T-helper 17 cell (primary cell): Measurements from ENCODE around the gene TBX6. TPM values are rescaled to one million over a fixed set of nuclear protein-coding genes. Genes with fewer than 3 reads are reported as not detected.
"Not testable (repeated sequence)": the region's sequence is repeated elsewhere in the genome, so short reads cannot be mapped to it uniquely, and the experiment has no call there.

Experiments
- ATAC-seq: fragments of 150-1000 bp; cut with Tn5 transposase; 2 replicates; pipeline ENCODE4 v1.10.0; 2021; ENCODE audit warnings: mild to moderate bottlenecking, moderate library complexity
- DNase-seq, 3 donors: peaks; one replicate each; pipeline versions ENCODE4 v3.0.0 to v3.0.0-alpha.2; 2020 to 2021
- H3K9me3 ChIP-seq: one replicate; pipeline ENCODE4 v1.7.0; 2013; ENCODE audit warnings: low read length, mild to moderate bottlenecking; ENCODE audit not compliant: control insufficient read depth, poor library complexity, severe bottlenecking
- H3K27ac Mint-ChIP-seq: one replicate; pipeline ENCODE4 v1.8.0; 2022; ENCODE audit warnings: mild to moderate bottlenecking, moderate library complexity, mixed read lengths
- H3K27me3 Mint-ChIP-seq: one replicate; pipeline ENCODE4 v1.8.0; 2022; ENCODE audit warnings: mixed read lengths
- H3K36me3 Mint-ChIP-seq: one replicate; pipeline ENCODE4 v1.8.0; 2022; ENCODE audit warnings: low read depth, mixed read lengths
- H3K4me1 Mint-ChIP-seq: one replicate; pipeline ENCODE4 v1.8.0; 2022; ENCODE audit warnings: mild to moderate bottlenecking, mixed read lengths
- H3K4me3 Mint-ChIP-seq: one replicate; pipeline ENCODE4 v1.8.0; 2022; ENCODE audit warnings: mild to moderate bottlenecking, moderate library complexity, mixed read lengths
- total RNA-seq, 4 donors: library from RNA in 2 of 4; stranded (reverse) in 2 of 4; gene quantifications; one replicate each; pipeline ENCODE4 v1.2.3 and lab custom pipeline; 2022 to 2026

Gene TBX6
- total RNA-seq, 2 donors from 2014 or later, result 0.65 to 0.94 TPM

DNA sequence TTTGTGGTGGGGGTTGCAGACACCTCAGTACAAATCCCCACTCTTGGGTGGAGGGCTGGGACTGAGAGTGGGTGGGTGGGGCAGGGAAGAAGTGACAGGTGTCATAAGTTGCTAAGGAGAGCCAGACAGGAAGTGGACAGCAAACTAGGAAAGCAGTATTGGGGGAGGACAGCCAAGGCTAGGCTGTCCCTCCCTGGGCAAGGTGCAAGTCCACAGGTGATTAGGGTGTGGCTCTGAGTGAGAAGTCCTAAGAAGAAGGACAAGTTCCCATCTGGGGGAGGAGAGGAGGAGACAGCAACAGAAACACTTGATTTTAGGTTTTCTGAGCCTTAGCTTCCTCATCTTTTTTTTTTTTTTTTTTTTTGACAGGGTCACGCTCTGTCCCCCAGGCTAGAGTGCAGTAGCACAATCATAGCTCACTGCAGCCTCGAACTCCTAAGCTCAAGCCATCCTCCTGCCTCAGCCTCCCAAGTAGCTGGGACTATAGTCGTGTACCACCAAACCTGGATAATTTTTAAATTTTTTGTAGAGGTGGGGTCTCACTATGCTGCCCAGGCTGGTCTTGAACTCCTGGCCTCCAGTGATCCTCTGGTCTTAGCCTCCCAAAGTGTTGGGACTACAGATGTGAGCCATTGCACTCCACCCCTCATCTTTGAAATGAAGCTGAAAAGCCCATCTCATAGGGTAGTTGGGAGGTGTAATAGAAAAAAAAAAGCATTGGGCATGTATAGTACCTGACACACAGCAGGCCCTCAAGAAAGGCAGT is 28.8 kb upstream of the TBX6 start:
- no peaks in the 10 kb centered on the region for H3K9me3 ChIP-seq
- Mint-ChIP-seq H3K4me1 (peaks cover 15% of the 10 kb centered on the region), H3K27ac (peak overlapping the region; percentile 83), H3K4me3 (peak overlapping the region; percentile 67), H3K27me3 (no peaks in the 10 kb centered on the region), H3K36me3 (no peaks in the 10 kb centered on the region)
- no peak for ATAC-seq
- no peak for DNase-seq

- Mint-ChIP-seq H3K4me1 (peaks cover 17% of the 10 kb centered on the region), H3K36me3 (no peaks in the 10 kb centered on the region), H3K4me3 (no peak overlapping the region), H3K27me3 (no peaks in the 10 kb centered on the region), H3K27ac (peak overlapping the region; percentile 83)
- no peaks in the 10 kb centered on the region for H3K9me3 ChIP-seq
- DNase-seq (no peak), ATAC-seq (no peak)
Observed at GRCh38 chr16:30119428-30119827, 27.7 kb upstream of the TBX6 start.

DNA sequence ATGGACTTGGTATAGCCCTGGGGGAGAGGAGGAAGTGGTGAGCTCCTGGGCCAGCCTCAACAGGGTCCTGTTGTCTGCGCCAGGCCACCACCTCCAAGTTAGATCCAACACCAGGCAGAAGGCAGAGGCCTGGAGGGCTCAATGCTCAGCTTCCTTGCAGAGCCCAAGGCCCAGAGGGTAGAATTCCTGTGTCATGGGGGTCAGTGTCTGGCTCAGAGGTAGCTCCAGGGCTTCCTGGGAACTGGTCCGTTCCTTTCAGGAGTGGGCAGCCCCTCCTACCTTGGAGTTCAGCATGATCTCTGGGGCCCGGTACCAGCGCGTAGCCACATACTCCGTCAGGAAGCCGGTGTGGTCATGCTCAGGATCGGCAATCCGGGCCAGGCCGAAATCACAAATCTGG is 26.0 kb upstream of the TBX6 start:
- H3K36me3 Mint-ChIP-seq, result no peaks in the 10 kb centered on the region
- H3K27me3 Mint-ChIP-seq, result no peaks in the 10 kb centered on the region
- DNase-seq (no peak), ATAC-seq (no peak)
- H3K27ac Mint-ChIP-seq, result no peak overlapping the region
- H3K4me1 Mint-ChIP-seq, result peaks cover 31% of the 10 kb centered on the region
- H3K4me3 Mint-ChIP-seq, result no peak overlapping the region
- no peaks in the 10 kb centered on the region for H3K9me3 ChIP-seq

- Mint-ChIP-seq H3K27ac (peak overlapping the region; percentile 75), H3K27me3 (no peaks in the 10 kb centered on the region), H3K4me3 (no peak overlapping the region), H3K4me1 (peaks cover 26% of the 10 kb centered on the region), H3K36me3 (no peaks in the 10 kb centered on the region)
- ATAC-seq (no peak), DNase-seq (no peak)
- no peaks in the 10 kb centered on the region for H3K9me3 ChIP-seq
Observed at GRCh38 chr16:30116291-30117207, 24.8 kb upstream of the TBX6 start.

DNA sequence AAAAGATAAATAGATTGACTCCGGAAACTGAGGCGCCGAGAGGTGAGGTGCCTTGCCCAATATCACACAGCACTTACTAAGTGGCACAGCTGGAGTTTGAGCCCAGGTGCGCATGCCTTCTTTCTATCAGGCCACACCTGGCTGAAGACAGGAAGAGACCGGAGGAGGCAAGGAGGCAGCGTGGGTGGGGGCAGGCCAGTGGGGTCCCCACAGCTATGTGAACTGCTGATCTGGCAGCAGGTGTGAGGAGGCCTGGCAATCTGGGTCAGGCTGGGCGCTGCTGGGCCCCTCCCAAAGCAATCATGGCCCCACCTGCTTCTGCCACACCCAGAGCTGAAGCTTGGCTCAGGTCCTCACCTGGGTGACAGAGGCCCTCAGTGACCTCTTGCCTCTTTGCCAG is 23.5 kb upstream of the TBX6 start:
- H3K4me1 Mint-ChIP-seq, result peaks cover 25% of the 10 kb centered on the region
- no peaks in the 10 kb centered on the region for H3K9me3 ChIP-seq
- peaks cover 2% of the 10 kb centered on the region for H3K36me3 Mint-ChIP-seq
- no peaks in the 10 kb centered on the region for H3K27me3 Mint-ChIP-seq
- H3K27ac Mint-ChIP-seq, result peak overlapping the region; percentile 75
- ATAC-seq (peak; percentile 73), DNase-seq (no peak)
- peak overlapping the region; percentile 66 for H3K4me3 Mint-ChIP-seq

DNA sequence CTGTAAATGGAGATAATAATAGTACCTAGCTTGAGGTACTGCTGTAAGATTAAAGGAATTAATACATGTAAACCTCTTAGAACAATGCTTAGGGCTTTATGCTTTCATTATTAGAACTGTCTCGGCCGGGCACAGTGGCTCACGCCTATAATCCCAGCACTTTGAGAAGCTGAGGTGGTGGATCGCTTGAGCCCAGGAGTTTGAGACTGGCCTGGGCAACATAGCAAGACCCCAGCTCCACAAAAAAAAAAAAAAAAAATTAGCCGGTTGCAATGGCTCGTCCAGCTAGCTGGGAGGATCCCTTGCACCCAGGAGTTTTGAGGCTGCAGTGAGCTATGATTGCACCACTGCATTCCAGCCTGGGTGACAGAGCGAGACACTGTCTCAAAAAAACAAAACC is 23.1 kb upstream of the TBX6 start:
- H3K4me1 Mint-ChIP-seq, result peaks cover 21% of the 10 kb centered on the region
- peak overlapping the region; percentile 66 for H3K4me3 Mint-ChIP-seq
- not testable (repeated sequence) for H3K27me3 Mint-ChIP-seq, H3K9me3 ChIP-seq, H3K36me3 Mint-ChIP-seq, ATAC-seq, DNase-seq
- peak overlapping the region; percentile 75 for H3K27ac Mint-ChIP-seq

DNA sequence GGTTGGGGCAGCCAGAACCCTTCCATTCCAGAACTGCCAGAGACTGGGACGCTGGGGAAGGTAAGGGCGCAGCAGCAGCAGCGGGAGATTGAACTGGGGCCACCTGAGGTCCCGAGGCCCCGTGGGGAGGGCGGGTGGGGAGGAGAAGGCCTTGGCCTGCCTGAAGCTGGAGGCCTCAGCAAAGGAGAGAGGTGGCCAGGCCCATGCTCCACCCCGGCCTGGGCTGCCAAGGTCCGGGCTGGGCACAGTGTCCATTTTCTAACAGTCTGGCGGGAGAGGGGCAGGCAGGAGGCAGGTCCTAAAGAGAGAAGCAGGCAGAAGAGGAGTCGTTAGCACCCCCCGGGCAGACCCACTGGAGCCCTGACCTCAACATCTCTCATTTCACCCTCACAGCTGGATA is 22.7 kb upstream of the TBX6 start:
- no peaks in the 10 kb centered on the region for H3K9me3 ChIP-seq
- Mint-ChIP-seq H3K4me3 (peak overlapping the region; percentile 43), H3K27ac (peak overlapping the region; percentile 75), H3K27me3 (no peaks in the 10 kb centered on the region), H3K36me3 (peaks cover 2% of the 10 kb centered on the region), H3K4me1 (peaks cover 21% of the 10 kb centered on the region)
- no peak for ATAC-seq
- DNase-seq, result no peak

- Mint-ChIP-seq H3K27me3 (no peaks in the 10 kb centered on the region), H3K27ac (no peak overlapping the region), H3K36me3 (peaks cover 2% of the 10 kb centered on the region), H3K4me3 (peak overlapping the region; percentile 43), H3K4me1 (peaks cover 18% of the 10 kb centered on the region)
- ATAC-seq (no peak), DNase-seq (no peak)
- H3K9me3 ChIP-seq, result no peaks in the 10 kb centered on the region
Observed at GRCh38 chr16:30113711-30114333, 22.1 kb upstream of the TBX6 start.

- DNase-seq (no peak), ATAC-seq (no peak)
- H3K27ac Mint-ChIP-seq, result peak within 1 kb of the TSS; percentile 21
- no peaks in the 10 kb centered on the region for H3K9me3 ChIP-seq
- no peaks in the 10 kb centered on the region for H3K27me3 Mint-ChIP-seq
- H3K4me1 Mint-ChIP-seq, result peaks cover 18% of the 10 kb centered on the region
- H3K36me3 Mint-ChIP-seq, result peaks cover 2% of the 10 kb centered on the region
- peak within 1 kb of the TSS; percentile 43 for H3K4me3 Mint-ChIP-seq
Observed at GRCh38 chr16:30113031-30113710, 21.4 kb upstream of the TBX6 start, which contains the start of gene GDPD3. TSS of gene GDPD3 (minus strand) at chr16:30113537. CDS start at chr16:30113478, 59 bp downstream.

GRCh38 chr16:30112197-30113030 is 20.7 kb upstream of the TBX6 start:
- Mint-ChIP-seq H3K27me3 (no peaks in the 10 kb centered on the region), H3K27ac (peak overlapping the region; percentile 21), H3K4me3 (no peak overlapping the region), H3K4me1 (peaks cover 18% of the 10 kb centered on the region), H3K36me3 (peaks cover 2% of the 10 kb centered on the region)
- DNase-seq, result peak; percentile 31 to 44 (median 42)
- no peaks in the 10 kb centered on the region for H3K9me3 ChIP-seq
- ATAC-seq, result peak; percentile 38

DNA sequence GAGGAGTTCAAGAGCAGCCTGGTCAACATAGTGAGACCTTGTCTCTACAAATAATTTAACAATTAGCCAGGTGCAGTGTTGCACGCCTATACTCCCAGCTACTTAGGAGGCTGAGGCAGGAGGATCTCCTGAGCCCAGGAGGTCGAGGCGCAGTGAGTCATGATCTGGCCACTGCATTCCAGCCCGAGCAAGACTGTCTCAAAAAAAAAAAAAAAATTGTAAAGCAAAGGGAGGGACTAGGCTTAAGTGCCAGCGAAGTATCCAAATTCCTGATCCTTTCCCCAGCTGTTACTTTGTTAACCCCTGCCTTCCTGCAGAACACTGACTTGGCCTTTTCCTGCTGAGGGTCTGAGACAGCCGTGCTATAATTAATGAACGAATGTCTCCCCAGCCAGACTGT is 18.9 kb upstream of the TBX6 start:
- H3K9me3 ChIP-seq, result no peaks in the 10 kb centered on the region
- peaks cover 18% of the 10 kb centered on the region for H3K4me1 Mint-ChIP-seq
- H3K36me3 Mint-ChIP-seq, result peaks cover 2% of the 10 kb centered on the region
- no peak overlapping the region for H3K4me3 Mint-ChIP-seq
- ATAC-seq (no peak), DNase-seq (no peak)
- no peaks in the 10 kb centered on the region for H3K27me3 Mint-ChIP-seq
- H3K27ac Mint-ChIP-seq, result no peak overlapping the region
